Urinary bladder (tissue), 4 donors: Measurements from ENCODE around the gene ADGRB3. TPM values are rescaled to one million over a fixed set of nuclear protein-coding genes. Genes with fewer than 3 reads are reported as not detected.
A peak's percentile ranks its signal among the peaks of the same experiment; 100 is the strongest.

ENCODE experiments used
- DNase-seq: peaks from one replicate; pipeline ENCODE4 v3.0.0-alpha.2; 2015; ENCODE audit errors: extremely low spot score
- H3K27ac ChIP-seq: one replicate; pipeline ENCODE4 v1.5.1; 2013; ENCODE audit warnings: low read depth, mild to moderate bottlenecking, moderate library complexity
- H3K36me3 ChIP-seq: one replicate; pipeline ENCODE4 v1.6.1; 2013; ENCODE audit warnings: mild to moderate bottlenecking, moderate library complexity; ENCODE audit not compliant: insufficient read depth
- H3K4me1 ChIP-seq: one replicate; pipeline ENCODE4 v1.6.1; 2013; ENCODE audit warnings: mild to moderate bottlenecking, moderate library complexity; ENCODE audit not compliant: insufficient read depth
- H3K4me3 ChIP-seq: one replicate; pipeline ENCODE4 v1.5.1; 2013; ENCODE audit warnings: low read depth, low read length
- WGBS: extraction: QIAGEN DNeasy Blood & Tissue Kit; methylation state at CpG from one replicate; pipeline ENCODE4 v1.1.7; 2013; 5-methylcytosine and 5-hydroxymethylcytosine counted together
- polyA plus RNA-seq: library from polyadenylated mRNA; stranded (reverse); fragments of 200-250 nt; gene quantifications from one replicate; pipeline ENCODE4 v1.2.3, GENCODE V29; 2013
- total RNA-seq: library from RNA; depleted of rRNA; stranded (reverse); fragments of >200 nt; gene quantifications from one replicate; pipeline ENCODE4 v1.2.3, GENCODE V29; 2014
- donor health status: healthy with polysubstance abuse.
- donor health status: healthy.

The ADGRB3 gene
- total and polyA plus RNA-seq, 2 donors, result 4.7 to 29.4 TPM

GRCh38 chr6:69179681-69180080 lies 544.6 kb downstream of the ADGRB3 start:
- Histone ChIP-seq H3K36me3 (no peaks in the 10 kb centered on the region), H3K4me1 (no peaks in the 10 kb centered on the region), H3K27ac (no peak overlapping the region), H3K4me3 (no peak overlapping the region)
- DNase-seq, result no peak

- Histone ChIP-seq H3K4me1 (no peaks in the 10 kb centered on the region), H3K36me3 (no peaks in the 10 kb centered on the region), H3K4me3 (no peak overlapping the region), H3K27ac (no peak overlapping the region)
- DNase-seq, result no peak
- 93% methylated on average over 7 of the region's 7 CpGs for WGBS
These were observed 545.4 kb downstream of the ADGRB3 start for GRCh38 chr6:69180361-69181067.

DNA sequence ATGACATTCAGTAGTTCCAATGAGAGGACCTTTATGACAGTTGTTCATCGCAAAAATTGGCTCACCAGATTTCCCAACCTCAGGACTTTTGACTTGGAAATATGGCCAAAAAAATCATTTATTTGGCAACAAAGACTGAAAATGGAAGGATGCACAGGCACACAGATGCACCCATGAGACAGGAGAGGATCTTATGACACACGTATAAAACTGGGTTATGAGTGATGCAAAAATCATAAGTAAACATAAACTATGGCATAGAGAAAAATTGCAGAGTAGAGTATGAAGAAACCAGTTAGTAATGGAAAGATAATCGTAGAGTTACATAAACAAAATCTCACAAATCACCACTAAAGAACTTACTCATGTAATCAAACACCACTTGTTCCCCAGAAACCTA lies 546.9 kb downstream of the ADGRB3 start:
- Histone ChIP-seq H3K27ac (no peak overlapping the region), H3K36me3 (no peaks in the 10 kb centered on the region), H3K4me3 (no peak overlapping the region), H3K4me1 (no peaks in the 10 kb centered on the region)
- DNase-seq, result no peak
- 82% methylated on average over 3 of the region's 3 CpGs for WGBS

DNA sequence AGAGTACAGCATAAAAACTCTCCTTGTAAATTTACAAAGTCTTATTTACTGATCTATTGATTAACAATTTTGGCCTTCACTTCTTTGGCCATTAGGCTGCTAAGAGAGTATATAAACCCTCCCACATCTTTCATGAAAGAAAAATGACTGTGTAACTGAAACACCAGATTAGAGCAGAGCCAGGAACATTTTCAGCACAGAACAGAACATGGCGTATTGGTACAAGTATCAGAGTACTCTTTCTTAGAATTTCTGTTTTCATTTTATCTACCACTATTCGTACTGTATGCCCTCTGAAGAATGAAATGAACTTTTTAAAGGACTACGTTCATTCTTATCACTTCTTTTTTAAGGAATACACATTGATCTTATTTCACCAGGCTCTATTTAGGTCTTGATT lies 550.2 kb downstream of the ADGRB3 start:
- 85% methylated on average over 3 of the region's 3 CpGs for WGBS
- no peak overlapping the region for H3K27ac ChIP-seq

GRCh38 chr6:69202768-69203167 lies 567.7 kb downstream of the ADGRB3 start:
- no peak for DNase-seq
- H3K4me1 ChIP-seq, result no peaks in the 10 kb centered on the region
- H3K4me3 ChIP-seq, result no peak overlapping the region
- no peak overlapping the region for H3K27ac ChIP-seq
- 13% methylated on average over 2 of the region's 2 CpGs for WGBS
- H3K36me3 ChIP-seq, result no peaks in the 10 kb centered on the region

More for the DNA sequence above, 550.2 kb downstream of the ADGRB3 start:
- no peaks in the 10 kb centered on the region for H3K4me1 ChIP-seq
- H3K4me3 ChIP-seq, result no peak overlapping the region
- no peaks in the 10 kb centered on the region for H3K36me3 ChIP-seq
- DNase-seq, result no peak

GRCh38 chr6:69216127-69216526 lies 581.0 kb downstream of the ADGRB3 start:
- no peak for DNase-seq
- H3K4me3 ChIP-seq, result no peak overlapping the region
- H3K27ac ChIP-seq, result no peak overlapping the region
- H3K4me1 ChIP-seq, result no peaks in the 10 kb centered on the region
- H3K36me3 ChIP-seq, result no peaks in the 10 kb centered on the region
- 24% methylated on average over 1 of the region's 1 CpG for WGBS

DNA sequence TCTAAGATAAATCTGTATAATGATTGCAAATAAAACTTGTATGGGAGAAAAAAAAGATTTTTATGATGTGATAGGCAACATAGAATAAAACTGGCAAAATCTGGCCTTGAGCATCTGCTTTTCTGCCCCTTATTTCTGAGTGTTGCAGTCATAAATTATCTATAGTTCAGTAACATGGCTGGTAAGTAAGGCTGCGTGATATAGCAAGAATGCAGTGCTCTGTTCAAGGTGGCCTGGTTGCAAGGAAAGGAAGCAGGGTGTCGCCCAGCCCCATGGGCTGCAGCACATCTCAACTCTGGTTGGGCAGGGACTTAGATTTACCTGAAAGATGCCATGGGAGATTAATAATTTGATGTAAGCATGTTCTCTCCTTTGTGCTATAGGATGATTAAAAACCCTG lies 582.3 kb downstream of the ADGRB3 start:
- H3K36me3 ChIP-seq, result no peaks in the 10 kb centered on the region
- no peak overlapping the region for H3K27ac ChIP-seq
- no peaks in the 10 kb centered on the region for H3K4me1 ChIP-seq
- 84% methylated on average over 2 of the region's 2 CpGs for WGBS
- no peak for DNase-seq
- no peak overlapping the region for H3K4me3 ChIP-seq

- 89% methylated on average over 3 of the region's 3 CpGs for WGBS
- Histone ChIP-seq H3K4me3 (no peak overlapping the region), H3K27ac (no peak overlapping the region), H3K36me3 (no peaks in the 10 kb centered on the region), H3K4me1 (no peaks in the 10 kb centered on the region)
- DNase-seq, result no peak
These were observed 585.3 kb downstream of the ADGRB3 start for GRCh38 chr6:69220375-69220774.

DNA sequence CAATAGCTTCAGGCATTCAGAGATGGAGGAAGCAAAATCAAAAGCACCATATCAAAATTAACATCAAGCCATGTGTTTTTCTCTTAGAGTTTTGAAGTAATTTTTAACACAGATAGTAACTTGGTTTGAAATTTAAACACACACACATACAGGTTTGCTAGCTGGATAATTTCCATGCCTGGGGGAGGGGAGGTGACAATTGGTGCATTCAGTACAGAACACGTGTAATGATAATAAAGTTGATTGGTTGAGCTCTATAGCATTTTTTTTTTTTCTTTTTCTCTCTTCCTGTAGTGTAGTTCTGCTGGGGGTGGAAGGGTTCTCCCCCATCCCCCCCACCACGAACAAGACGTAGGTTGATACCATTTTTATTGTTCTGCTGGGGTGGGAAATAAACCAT lies 596.9 kb downstream of the ADGRB3 start:
- Histone ChIP-seq H3K4me3 (no peak overlapping the region), H3K27ac (no peak overlapping the region)
- 48% methylated on average over 3 of the region's 3 CpGs for WGBS

GRCh38 chr6:69232496-69232895 lies 597.4 kb downstream of the ADGRB3 start:
- H3K27ac ChIP-seq, result no peak overlapping the region
- 16% methylated on average over 8 of the region's 8 CpGs for WGBS
- H3K4me1 ChIP-seq, result no peaks in the 10 kb centered on the region
- H3K36me3 ChIP-seq, result no peaks in the 10 kb centered on the region
- H3K4me3 ChIP-seq, result no peak overlapping the region
- DNase-seq, result no peak

More for the DNA sequence above, 596.9 kb downstream of the ADGRB3 start:
- H3K4me1 ChIP-seq, result no peaks in the 10 kb centered on the region
- H3K36me3 ChIP-seq, result no peaks in the 10 kb centered on the region
- DNase-seq, result no peak

DNA sequence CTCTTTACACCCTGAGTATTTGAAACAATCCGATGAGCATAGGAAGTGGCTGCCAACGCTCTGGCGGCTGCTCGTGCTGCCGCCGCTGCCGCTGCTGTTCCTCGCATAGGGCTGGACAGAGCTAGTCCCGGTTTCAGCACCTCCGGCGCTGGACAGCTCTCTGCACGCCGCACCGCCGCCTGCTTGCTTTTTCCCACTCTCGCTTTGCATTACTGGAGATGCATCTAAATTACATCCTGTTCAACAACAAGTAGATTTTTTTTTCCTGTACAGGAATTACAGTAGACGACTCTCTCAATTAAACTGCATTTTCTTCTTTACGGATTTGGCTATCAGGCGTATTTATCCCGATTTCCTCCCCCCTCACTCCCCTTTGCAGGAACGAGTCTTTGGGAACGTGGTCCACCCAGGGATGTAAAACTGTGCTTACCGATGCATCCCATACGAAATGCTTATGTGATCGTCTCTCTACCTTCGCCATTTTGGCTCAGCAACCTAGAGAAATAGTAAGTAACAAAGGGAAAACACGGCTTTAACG lies 597.9 kb downstream of the ADGRB3 start:
- no peak overlapping the region for H3K27ac ChIP-seq
- 4% methylated on average over 28 of the region's 28 CpGs for WGBS
- peak; percentile 67 for DNase-seq
- no peaks in the 10 kb centered on the region for H3K4me1 ChIP-seq
- no peak overlapping the region for H3K4me3 ChIP-seq
- H3K36me3 ChIP-seq, result no peaks in the 10 kb centered on the region

GRCh38 chr6:69238067-69238466 lies 603.0 kb downstream of the ADGRB3 start:
- no peak for DNase-seq
- 55% methylated on average over 1 of the region's 1 CpG for WGBS
- no peaks in the 10 kb centered on the region for H3K36me3 ChIP-seq
- H3K4me1 ChIP-seq, result no peaks in the 10 kb centered on the region
- H3K4me3 ChIP-seq, result no peak overlapping the region
- no peak overlapping the region for H3K27ac ChIP-seq

DNA sequence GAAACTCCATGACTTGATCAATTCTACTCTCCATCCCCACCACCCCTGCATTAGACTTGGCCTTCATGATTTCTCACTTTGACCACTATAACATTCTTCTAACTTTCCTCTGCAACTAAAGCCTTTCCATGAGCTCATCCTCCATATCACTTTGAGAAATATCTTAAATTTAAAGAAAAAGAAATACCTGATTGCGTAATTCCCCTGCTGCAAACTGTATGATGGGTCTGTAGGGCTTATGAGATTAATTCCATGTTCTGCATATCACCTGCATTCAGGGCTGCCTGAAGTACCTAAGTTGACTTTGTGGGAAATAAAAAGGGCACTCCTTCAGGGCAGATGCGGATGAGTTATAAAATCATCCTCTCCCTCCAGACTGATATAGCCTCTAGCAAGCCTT lies 611.9 kb downstream of the ADGRB3 start:
- H3K4me3 ChIP-seq, result no peak overlapping the region
- H3K4me1 ChIP-seq, result no peaks in the 10 kb centered on the region
- no peak for DNase-seq
- WGBS, result 96% methylated on average over 2 of the region's 2 CpGs
- H3K36me3 ChIP-seq, result no peaks in the 10 kb centered on the region
- no peak overlapping the region for H3K27ac ChIP-seq

GRCh38 chr6:69261010-69261409 lies 625.9 kb downstream of the ADGRB3 start:
- WGBS, result 95% methylated on average over 2 of the region's 2 CpGs
- H3K36me3 ChIP-seq, result no peaks in the 10 kb centered on the region
- no peaks in the 10 kb centered on the region for H3K4me1 ChIP-seq
- no peak overlapping the region for H3K27ac ChIP-seq
- DNase-seq, result no peak
- no peak overlapping the region for H3K4me3 ChIP-seq
